Body of pancreas (tissue), 4 donors: ENCODE measurements around the gene LMO1.

ENCODE experiments used
- POLR2A ChIP-seq, 3 donors: fragments of 450-650 bp; IDR thresholded peaks; one replicate each; pipeline ENCODE4 v1.6.1; 2016; ENCODE audit warnings: antibody characterized with exemption in 3 of 3, mild to moderate bottlenecking in 2 of 3
- TF ChIP-seq, protein P1 (sequence below), 7 experiments: fragments of 450-650 bp in 4 of 7; fragments of 200-600 bp in 3 of 7; sonication (generic) in 3 of 7; IDR thresholded peaks; one replicate each; pipeline ENCODE4 v1.5.1; 2016 to 2019; ENCODE audit warnings: antibody characterized with exemption in 7 of 7

DNA sequence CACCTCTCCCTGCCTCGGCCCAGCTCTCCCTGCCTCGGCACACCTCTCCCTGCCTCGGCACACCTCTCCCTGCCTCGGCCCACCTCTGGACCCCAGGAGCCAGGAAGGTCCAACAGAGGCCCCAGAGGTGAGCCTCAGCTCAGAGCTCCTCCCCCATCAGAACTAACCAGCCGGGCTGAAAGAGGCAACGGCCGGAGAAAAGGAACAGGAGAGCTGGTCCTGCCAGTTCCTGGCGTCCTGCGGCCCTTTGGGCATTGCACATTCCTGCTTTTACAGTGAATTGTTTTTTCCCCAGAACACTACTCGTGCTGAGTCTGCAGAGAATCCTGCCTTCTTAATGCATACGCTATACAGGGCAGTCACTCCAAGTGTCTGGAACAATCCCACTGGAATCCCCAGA, 45.8 kb downstream of the LMO1 start:
- TF ChIP-seq, protein P1, sequence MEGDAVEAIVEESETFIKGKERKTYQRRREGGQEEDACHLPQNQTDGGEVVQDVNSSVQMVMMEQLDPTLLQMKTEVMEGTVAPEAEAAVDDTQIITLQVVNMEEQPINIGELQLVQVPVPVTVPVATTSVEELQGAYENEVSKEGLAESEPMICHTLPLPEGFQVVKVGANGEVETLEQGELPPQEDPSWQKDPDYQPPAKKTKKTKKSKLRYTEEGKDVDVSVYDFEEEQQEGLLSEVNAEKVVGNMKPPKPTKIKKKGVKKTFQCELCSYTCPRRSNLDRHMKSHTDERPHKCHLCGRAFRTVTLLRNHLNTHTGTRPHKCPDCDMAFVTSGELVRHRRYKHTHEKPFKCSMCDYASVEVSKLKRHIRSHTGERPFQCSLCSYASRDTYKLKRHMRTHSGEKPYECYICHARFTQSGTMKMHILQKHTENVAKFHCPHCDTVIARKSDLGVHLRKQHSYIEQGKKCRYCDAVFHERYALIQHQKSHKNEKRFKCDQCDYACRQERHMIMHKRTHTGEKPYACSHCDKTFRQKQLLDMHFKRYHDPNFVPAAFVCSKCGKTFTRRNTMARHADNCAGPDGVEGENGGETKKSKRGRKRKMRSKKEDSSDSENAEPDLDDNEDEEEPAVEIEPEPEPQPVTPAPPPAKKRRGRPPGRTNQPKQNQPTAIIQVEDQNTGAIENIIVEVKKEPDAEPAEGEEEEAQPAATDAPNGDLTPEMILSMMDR (IDR thresholded peaks at IDR 0.05): no peak
- no peak for TF ChIP-seq POLR2A (IDR thresholded peaks at IDR 0.05)
